NB4 (cell line): ENCODE results near the gene ROPN1.

Experiments
- DNase-seq: peaks from one replicate; pipeline ENCODE4 v3.0.0; 2010; ENCODE audit warnings: low read depth
- H3K4me3 ChIP-seq: one replicate; pipeline ENCODE4 v1.5.1; 2011; ENCODE audit warnings: mild to moderate bottlenecking, low read depth, low read length, moderate library complexity
- MYC ChIP-seq: IDR thresholded peaks from 2 replicates; pipeline ENCODE4 v1.6.1; 2011; ENCODE audit warnings: low read depth, low read length
- POLR2A ChIP-seq: IDR thresholded peaks from 2 replicates; pipeline ENCODE4 v1.6.1; 2011; ENCODE audit warnings: mild to moderate bottlenecking; ENCODE audit not compliant: insufficient read length; ENCODE audit errors: extremely low read depth

The ROPN1 gene

DNA sequence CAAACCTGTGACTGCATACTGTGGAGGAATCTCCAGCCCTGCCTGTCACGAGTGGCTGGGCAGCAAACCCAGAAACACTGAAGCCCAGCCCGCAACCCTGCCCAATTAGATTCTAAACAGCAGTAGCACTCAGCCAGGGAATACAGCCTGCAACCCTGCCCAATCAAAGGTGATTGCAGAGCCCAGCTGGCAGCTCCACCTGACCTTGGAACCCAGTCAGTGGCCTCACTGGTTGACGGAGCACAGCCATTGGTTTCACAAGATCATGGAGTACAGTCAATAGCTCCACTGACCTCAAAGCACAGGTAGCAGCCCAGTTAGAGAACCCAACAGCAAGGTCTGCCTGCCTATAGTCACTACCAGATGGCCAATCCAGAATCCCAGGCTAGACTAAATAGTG, 72.6 kb downstream of the ROPN1 start:
- no peak overlapping the region for H3K4me3 ChIP-seq
- TF ChIP-seq POLR2A: no peak
- TF ChIP-seq MYC: no peak
- no peak for DNase-seq
